ENCODE results near the gene CD27.

The CD27 gene

GRCh38 chr12:6444704-6445688, at the start of gene CD27:
TSS of gene CD27 (plus strand) at chr12:6444955. CDS start at chr12:6445096, 141 bp downstream.
- Mint-ChIP-seq H3K27me3 (no peaks in the 10 kb centered on the region), H3K4me1 (ENCODE audit: low read depth) (peaks cover 81% of the 10 kb centered on the region), H3K9me3 (no peaks in the 10 kb centered on the region), H3K36me3 (ENCODE audit: low read depth) (peaks cover 71% of the 10 kb centered on the region), H3K27ac (peak within 1 kb of the TSS; percentile 100), H3K4me3 (peak within 1 kb of the TSS; percentile 100)

GRCh38 chr12:6396031-6396430, 48.7 kb upstream of the CD27 start:
- Mint-ChIP-seq H3K9me3 (no peaks in the 10 kb centered on the region), H3K27me3 (no peaks in the 10 kb centered on the region), H3K4me3 (no peak overlapping the region), H3K27ac (no peak overlapping the region), H3K36me3 (ENCODE audit: low read depth) (no peaks in the 10 kb centered on the region), H3K4me1 (ENCODE audit: low read depth) (no peaks in the 10 kb centered on the region)

- no peak overlapping the region for H3K27ac Mint-ChIP-seq
- H3K9me3 Mint-ChIP-seq, result no peaks in the 10 kb centered on the region
- H3K4me1 Mint-ChIP-seq (ENCODE audit: low read depth), result no peaks in the 10 kb centered on the region
- no peaks in the 10 kb centered on the region for H3K36me3 Mint-ChIP-seq (ENCODE audit: low read depth)
- no peak overlapping the region for H3K4me3 Mint-ChIP-seq
- no peaks in the 10 kb centered on the region for H3K27me3 Mint-ChIP-seq
These were observed 44.7 kb upstream of the CD27 start for GRCh38 chr12:6399884-6400644.

- no peaks in the 10 kb centered on the region for H3K4me1 Mint-ChIP-seq (ENCODE audit: low read depth)
- H3K4me3 Mint-ChIP-seq, result no peak overlapping the region
- no peaks in the 10 kb centered on the region for H3K9me3 Mint-ChIP-seq
- H3K36me3 Mint-ChIP-seq (ENCODE audit: low read depth), result no peaks in the 10 kb centered on the region
- H3K27ac Mint-ChIP-seq, result no peak overlapping the region
- H3K27me3 Mint-ChIP-seq, result no peaks in the 10 kb centered on the region
These were observed 40.4 kb upstream of the CD27 start for GRCh38 chr12:6404390-6404789.

GRCh38 chr12:6405963-6406362, 38.8 kb upstream of the CD27 start:
- H3K27ac Mint-ChIP-seq, result no peak overlapping the region
- no peaks in the 10 kb centered on the region for H3K4me1 Mint-ChIP-seq (ENCODE audit: low read depth)
- H3K27me3 Mint-ChIP-seq, result no peaks in the 10 kb centered on the region
- H3K9me3 Mint-ChIP-seq, result no peaks in the 10 kb centered on the region
- no peak overlapping the region for H3K4me3 Mint-ChIP-seq
- no peaks in the 10 kb centered on the region for H3K36me3 Mint-ChIP-seq (ENCODE audit: low read depth)

- H3K4me1 Mint-ChIP-seq (ENCODE audit: low read depth), result no peaks in the 10 kb centered on the region
- no peaks in the 10 kb centered on the region for H3K27me3 Mint-ChIP-seq
- H3K9me3 Mint-ChIP-seq, result no peaks in the 10 kb centered on the region
- H3K27ac Mint-ChIP-seq, result no peak overlapping the region
- no peaks in the 10 kb centered on the region for H3K36me3 Mint-ChIP-seq (ENCODE audit: low read depth)
- no peak overlapping the region for H3K4me3 Mint-ChIP-seq
These were observed 37.4 kb upstream of the CD27 start for GRCh38 chr12:6407236-6407954.

- peak overlapping the region; percentile 54 for H3K27ac Mint-ChIP-seq
- no peaks in the 10 kb centered on the region for H3K27me3 Mint-ChIP-seq
- H3K36me3 Mint-ChIP-seq (ENCODE audit: low read depth), result no peaks in the 10 kb centered on the region
- H3K4me3 Mint-ChIP-seq, result no peak overlapping the region
- no peaks in the 10 kb centered on the region for H3K9me3 Mint-ChIP-seq
- peaks cover 13% of the 10 kb centered on the region for H3K4me1 Mint-ChIP-seq (ENCODE audit: low read depth)
These were observed 28.2 kb upstream of the CD27 start for GRCh38 chr12:6416596-6416995.

GRCh38 chr12:6418796-6419195, 26.0 kb upstream of the CD27 start:
- peaks cover 20% of the 10 kb centered on the region for H3K4me1 Mint-ChIP-seq (ENCODE audit: low read depth)
- no peak overlapping the region for H3K27ac Mint-ChIP-seq
- no peaks in the 10 kb centered on the region for H3K27me3 Mint-ChIP-seq
- H3K36me3 Mint-ChIP-seq (ENCODE audit: low read depth), result no peaks in the 10 kb centered on the region
- no peak overlapping the region for H3K4me3 Mint-ChIP-seq
- no peaks in the 10 kb centered on the region for H3K9me3 Mint-ChIP-seq

- Mint-ChIP-seq H3K27me3 (no peaks in the 10 kb centered on the region), H3K36me3 (ENCODE audit: low read depth) (no peaks in the 10 kb centered on the region), H3K9me3 (no peaks in the 10 kb centered on the region), H3K4me1 (ENCODE audit: low read depth) (peaks cover 35% of the 10 kb centered on the region), H3K4me3 (no peak overlapping the region), H3K27ac (no peak overlapping the region)
These were observed 24.4 kb upstream of the CD27 start for GRCh38 chr12:6420364-6420763.

- Mint-ChIP-seq H3K27ac (peak overlapping the region; percentile 95), H3K36me3 (ENCODE audit: low read depth) (no peaks in the 10 kb centered on the region), H3K9me3 (no peaks in the 10 kb centered on the region), H3K4me3 (peak overlapping the region; percentile 65), H3K27me3 (no peaks in the 10 kb centered on the region), H3K4me1 (ENCODE audit: low read depth) (peaks cover 53% of the 10 kb centered on the region)
These were observed 21.3 kb upstream of the CD27 start for GRCh38 chr12:6423267-6424007.

GRCh38 chr12:6424008-6424347, 20.8 kb upstream of the CD27 start:
- no peaks in the 10 kb centered on the region for H3K36me3 Mint-ChIP-seq (ENCODE audit: low read depth)
- H3K4me1 Mint-ChIP-seq (ENCODE audit: low read depth), result peaks cover 56% of the 10 kb centered on the region
- no peaks in the 10 kb centered on the region for H3K9me3 Mint-ChIP-seq
- peak overlapping the region; percentile 95 for H3K27ac Mint-ChIP-seq
- H3K4me3 Mint-ChIP-seq, result peak overlapping the region; percentile 65
- no peaks in the 10 kb centered on the region for H3K27me3 Mint-ChIP-seq

- peak overlapping the region; percentile 93 for H3K27ac Mint-ChIP-seq
- no peaks in the 10 kb centered on the region for H3K27me3 Mint-ChIP-seq
- H3K4me1 Mint-ChIP-seq (ENCODE audit: low read depth), result peaks cover 61% of the 10 kb centered on the region
- H3K9me3 Mint-ChIP-seq, result no peaks in the 10 kb centered on the region
- H3K36me3 Mint-ChIP-seq (ENCODE audit: low read depth), result no peaks in the 10 kb centered on the region
- H3K4me3 Mint-ChIP-seq, result peak overlapping the region; percentile 52
These were observed 19.9 kb upstream of the CD27 start for GRCh38 chr12:6424866-6425265.

- Mint-ChIP-seq H3K4me3 (peak overlapping the region; percentile 79), H3K36me3 (ENCODE audit: low read depth) (no peaks in the 10 kb centered on the region), H3K9me3 (no peaks in the 10 kb centered on the region), H3K27ac (peak overlapping the region; percentile 98), H3K27me3 (no peaks in the 10 kb centered on the region), H3K4me1 (ENCODE audit: low read depth) (peaks cover 71% of the 10 kb centered on the region)
These were observed 18.9 kb upstream of the CD27 start for GRCh38 chr12:6425590-6426531.

All from stimulated activated naive CD8-positive, alpha-beta T cell treated with anti-CD3 and anti-CD28 coated beads, Interleukin-15, Interleukin-2, amounts not matched to agents 100 ng/mL and 50 ng/mL, for 24 hours (primary cell).